ENCODE results near the gene CASKIN1.

Gene CASKIN1

GRCh38 chr16:2190659-2191445 is 5.6 kb downstream of the CASKIN1 start:
- no peak for DNase-seq

- DNase-seq = no peak
Measured at GRCh38 chr16:2190002-2190658, 6.3 kb downstream of the CASKIN1 start.

- no peak for DNase-seq
Measured at GRCh38 chr16:2189252-2189893, 7.0 kb downstream of the CASKIN1 start.

DNA sequence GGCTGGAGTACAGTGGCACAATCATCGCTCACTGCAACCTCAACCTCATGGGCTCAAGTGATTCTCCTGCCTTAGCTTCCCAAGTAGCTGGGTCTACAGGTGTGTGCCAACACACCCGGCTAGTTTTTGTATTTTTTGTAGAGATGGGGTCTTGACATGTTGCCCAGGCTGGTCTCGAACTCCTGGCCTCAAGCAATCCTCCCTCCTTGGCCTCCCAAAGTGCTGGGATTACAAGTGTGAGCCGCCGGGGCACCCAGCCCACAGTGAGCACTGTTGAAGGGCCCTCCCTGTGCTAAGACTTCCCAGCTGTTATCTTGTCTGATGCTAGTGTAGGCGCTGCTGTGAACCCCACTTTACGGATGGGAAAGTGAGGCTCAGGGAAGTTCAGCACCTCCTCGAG is 8.0 kb downstream of the CASKIN1 start:
- no peak for DNase-seq

GRCh38 chr16:2187212-2187611 is 9.2 kb downstream of the CASKIN1 start:
- no peak for DNase-seq

DNA sequence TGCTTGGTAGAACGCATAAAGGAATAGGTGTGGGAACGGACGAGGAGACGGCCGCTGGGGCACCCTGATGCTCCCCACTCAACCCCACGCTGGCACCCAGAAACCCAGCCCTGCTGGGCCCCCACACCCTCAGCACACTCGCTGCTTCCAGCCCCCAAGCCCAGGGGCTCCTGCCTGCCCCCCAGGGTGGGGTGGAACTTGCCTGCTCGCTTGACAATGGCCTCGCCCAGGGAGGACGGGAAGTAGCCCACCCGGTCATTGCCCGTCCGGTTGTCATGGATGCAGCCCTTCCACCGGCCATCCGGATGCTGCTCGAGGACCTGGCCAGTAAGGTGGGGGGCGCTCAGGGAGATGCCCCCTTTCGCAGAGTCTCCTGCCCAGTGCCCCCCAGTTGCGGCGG is 9.9 kb downstream of the CASKIN1 start:
- DNase-seq = no peak

GRCh38 chr16:2186064-2186463 is 10.3 kb downstream of the CASKIN1 start:
- DNase-seq = no peak

DNA sequence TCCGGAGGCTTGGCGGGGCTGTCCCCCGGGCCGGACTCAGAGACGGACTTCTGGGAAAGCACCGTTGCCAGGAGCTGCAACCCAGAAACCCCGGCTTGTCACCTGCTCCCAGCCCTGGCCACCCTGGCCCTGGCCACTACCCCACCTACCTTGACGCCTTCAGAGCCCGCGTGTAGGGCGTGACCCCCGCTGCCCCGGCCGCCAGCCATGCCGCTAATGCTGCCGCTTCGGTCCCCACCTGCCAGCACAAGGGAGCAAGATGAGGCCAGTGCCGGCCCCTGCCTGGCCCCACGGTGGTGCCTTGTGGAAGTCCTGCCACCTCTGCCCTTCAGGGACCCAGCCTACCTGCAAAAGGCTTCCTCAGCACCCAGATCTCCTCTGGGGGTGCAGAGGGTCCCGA is 11.4 kb downstream of the CASKIN1 start:
- DNase-seq = no peak

DNA sequence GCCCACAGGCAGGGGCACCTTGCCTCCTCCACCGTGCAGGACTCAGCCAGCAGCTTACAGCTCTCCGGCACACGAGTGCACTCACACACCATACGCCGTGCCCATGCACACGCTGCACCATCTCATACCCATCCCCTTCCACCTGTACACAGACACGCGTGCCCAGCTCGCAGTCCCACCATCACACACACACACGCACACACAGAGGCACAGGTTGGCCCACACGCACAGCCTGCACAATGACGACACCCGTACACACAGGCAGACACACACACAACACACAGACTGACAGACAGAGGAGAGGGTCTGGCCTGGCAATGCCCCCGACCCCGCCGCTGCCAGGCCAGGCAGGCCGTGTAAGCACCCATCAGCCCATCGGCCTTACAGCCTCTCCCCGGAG is 12.1 kb downstream of the CASKIN1 start:
- no peak for DNase-seq

DNA sequence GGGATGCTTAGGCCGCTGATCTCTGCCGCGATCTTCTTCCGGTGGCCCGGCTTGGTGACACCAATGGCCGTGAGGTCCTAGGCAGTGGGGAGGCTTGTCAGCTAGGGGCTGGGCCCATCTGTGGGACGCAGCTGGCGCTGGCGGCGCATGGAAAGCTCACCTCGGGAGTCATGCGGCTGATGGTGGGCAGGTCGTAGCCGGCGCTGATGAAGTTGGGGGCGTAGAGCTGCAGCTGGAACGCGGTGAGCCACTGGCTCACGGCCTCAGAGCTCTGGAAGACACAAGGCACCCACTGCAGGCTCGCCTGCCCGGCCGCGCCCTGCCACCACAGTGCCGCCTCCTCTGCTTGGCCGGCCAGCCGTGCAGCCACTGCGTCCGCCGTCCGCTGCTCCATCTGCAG is 12.7 kb downstream of the CASKIN1 start:
- no peak for DNase-seq

GRCh38 chr16:2181952-2182351 is 14.5 kb downstream of the CASKIN1 start:
- no peak for DNase-seq

- no peak for DNase-seq
Measured at GRCh38 chr16:2180962-2181923, 15.2 kb downstream of the CASKIN1 start.

GRCh38 chr16:2180461-2180860 is 15.9 kb downstream of the CASKIN1 start:
- DNase-seq = no peak

DNA sequence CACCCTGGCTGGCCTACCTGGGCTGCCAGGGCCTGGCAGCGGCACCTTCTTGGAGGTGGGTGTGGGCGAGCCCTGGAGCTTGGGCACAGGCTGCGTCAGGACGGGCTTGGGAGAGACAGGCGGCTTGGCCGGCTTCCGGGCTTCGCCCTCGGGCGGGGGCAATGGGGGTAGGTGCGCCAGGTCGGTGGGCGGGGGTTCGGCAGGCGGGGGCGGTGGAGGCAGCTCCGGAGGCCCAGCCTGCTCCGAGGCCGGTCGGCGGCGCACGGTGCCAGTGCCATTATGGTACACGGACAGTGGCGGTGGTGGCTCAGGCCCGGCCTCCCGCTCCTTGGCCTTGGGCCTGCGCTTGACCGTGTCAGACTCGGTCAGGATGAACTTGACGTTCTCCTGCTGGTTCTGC is 16.8 kb downstream of the CASKIN1 start:
- DNase-seq = no peak

- no peak for DNase-seq
Measured at GRCh38 chr16:2179107-2179501, 17.3 kb downstream of the CASKIN1 start.

- peak; percentile 31 to 51 for DNase-seq
Measured at GRCh38 chr16:2178321-2179106, 17.9 kb downstream of the CASKIN1 start.

DNA sequence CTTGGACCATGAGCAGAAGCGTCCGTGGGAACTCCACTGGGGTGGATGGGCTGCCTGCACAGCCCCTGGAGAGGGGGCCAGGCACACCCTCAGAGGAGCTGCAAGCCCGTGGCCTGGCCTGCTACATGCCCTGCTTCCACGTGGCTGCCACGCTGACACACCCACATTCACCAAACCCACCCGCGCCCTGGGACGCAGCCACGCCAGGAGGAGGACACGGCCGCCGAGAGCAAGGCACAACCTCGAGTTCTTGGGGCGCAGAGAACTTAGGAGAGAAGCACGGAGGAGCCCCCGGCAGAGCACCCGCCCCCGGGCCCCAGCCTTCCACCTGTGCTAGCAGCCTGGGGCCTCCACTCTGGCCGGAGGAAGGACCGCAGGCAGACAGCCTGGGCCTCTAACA is 18.8 kb downstream of the CASKIN1 start:
- no peak for DNase-seq

DNA sequence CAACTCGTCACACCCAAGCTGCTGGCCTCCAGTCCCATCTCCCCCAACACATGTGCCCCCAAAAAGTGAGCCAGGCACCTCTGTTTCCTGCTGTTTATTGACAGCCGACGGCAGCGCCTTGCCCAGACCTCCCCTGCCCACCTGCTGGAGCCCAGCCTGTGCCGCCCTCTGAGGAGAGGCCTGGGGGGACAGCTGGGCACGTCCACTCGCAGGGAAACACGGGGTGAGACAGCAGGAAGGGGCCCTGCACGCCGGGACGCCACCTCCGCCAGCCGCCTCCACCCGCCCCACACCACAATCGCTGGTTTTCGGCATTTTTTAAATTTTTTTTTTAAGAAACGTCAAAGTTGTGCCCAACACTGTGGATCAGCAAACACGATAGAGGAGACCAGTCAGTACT is 19.3 kb downstream of the CASKIN1 start:
- no peak for DNase-seq

- no peak for DNase-seq
Measured at GRCh38 chr16:2176047-2176446, 20.4 kb downstream of the CASKIN1 start.

GRCh38 chr16:2175454-2175853 is 21.0 kb downstream of the CASKIN1 start:
- no peak for DNase-seq

GRCh38 chr16:2174396-2175131 is 21.8 kb downstream of the CASKIN1 start:
- DNase-seq = no peak

Data from CD4-positive, alpha-beta T cell treated with Interleukin-4 for 1 hour (primary cell).